AML-193 (cell line): ENCODE measurements around the gene SERPINA1.
"Not testable (repeated sequence)": the region's sequence is repeated elsewhere in the genome, so short reads cannot be mapped to it uniquely, and the experiment has no call there.

ENCODE experiments used
- DNase-seq, 2 experiments: peaks; one replicate each; lab custom pipeline; 2025; lab: John Stamatoyannopoulos, UW

SERPINA1 gene

DNA sequence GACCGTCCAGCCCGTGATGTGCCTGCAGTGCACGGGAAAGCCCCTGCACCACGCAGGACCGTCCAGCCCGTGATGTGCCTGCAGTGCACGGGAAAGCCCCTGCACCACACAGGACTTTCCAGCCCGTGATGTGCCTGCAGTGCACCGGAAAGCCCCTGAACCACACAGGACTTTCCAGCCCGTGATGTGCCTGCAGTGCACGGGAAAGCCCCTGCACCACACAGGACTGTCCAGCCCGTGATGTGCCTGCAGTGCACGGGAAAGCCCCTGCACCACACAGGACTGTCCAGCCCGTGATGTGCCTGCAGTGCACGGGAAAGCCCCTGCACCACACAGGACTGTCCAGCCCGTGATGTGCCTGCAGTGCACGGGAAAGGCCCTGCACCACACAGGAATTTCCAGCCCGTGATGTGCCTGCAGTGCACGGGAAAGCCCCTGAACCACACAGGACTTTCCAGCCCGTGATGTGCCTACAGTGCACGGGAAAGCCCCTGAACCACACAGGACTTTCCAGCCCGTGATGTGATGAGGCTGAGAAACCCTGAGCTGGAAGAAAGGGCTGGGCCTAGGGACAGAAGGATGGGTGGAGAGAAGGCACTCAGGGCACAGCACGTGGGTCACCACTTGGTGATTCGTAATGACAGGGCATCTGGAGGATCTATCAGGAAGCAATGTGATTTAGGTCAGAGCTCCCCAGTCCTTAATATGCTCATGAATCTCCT, 42.2 kb downstream of the SERPINA1 start:
- DNase-seq, result not testable (repeated sequence)

DNA sequence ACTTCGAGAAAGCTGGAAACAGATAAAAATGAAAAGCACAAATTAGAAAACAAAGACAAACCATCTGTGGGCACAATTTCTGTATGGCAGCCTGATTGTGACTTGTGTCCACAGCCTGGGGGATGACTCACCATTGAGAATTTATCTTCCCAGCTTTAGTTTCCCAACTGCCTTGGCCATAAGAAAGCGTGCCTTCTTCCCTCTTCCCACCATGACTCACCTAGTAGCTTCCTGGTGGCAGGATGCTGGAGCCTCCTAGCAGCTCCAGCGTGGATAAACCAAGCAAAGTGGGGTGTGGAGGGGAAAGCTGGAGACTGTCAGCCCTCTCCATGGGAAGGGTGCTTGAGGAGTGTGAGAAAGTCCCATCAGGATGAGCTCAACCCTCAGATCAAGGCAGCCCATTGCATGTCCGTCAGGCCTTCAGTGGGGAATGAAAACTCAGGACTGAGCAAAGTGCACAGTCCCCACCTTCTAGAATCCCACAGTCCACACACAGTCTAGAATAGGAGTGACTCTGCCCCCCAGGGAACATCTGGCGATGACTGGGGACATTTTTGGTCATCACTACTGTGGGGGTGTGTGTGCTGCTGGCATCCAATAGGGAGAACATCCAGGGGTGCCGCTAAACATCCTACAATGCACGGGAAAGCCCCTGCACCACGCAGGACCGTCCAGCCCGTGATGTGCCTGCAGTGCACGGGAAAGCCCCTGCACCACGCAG, 42.9 kb downstream of the SERPINA1 start:
- no peak for DNase-seq

DNA sequence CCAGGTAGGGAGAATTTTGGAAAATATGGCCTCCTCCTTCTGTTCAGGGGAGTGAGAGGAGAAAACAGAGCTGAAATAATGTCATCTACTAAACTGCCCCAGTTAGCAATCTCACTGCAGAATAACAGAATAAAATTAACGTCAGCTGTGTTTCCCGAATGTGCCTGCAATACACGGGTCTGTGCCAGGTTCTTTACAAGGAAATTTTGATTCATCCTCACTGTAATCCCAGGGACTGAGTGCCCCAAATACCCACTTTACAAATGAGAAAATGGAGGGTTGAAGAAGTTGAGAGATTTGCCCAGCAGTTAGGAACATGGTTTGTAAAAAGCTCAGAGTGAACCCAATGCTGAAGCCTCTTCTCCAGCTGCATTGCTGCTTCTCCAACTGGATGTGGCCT, 44.0 kb downstream of the SERPINA1 start:
- DNase-seq, result no peak

DNA sequence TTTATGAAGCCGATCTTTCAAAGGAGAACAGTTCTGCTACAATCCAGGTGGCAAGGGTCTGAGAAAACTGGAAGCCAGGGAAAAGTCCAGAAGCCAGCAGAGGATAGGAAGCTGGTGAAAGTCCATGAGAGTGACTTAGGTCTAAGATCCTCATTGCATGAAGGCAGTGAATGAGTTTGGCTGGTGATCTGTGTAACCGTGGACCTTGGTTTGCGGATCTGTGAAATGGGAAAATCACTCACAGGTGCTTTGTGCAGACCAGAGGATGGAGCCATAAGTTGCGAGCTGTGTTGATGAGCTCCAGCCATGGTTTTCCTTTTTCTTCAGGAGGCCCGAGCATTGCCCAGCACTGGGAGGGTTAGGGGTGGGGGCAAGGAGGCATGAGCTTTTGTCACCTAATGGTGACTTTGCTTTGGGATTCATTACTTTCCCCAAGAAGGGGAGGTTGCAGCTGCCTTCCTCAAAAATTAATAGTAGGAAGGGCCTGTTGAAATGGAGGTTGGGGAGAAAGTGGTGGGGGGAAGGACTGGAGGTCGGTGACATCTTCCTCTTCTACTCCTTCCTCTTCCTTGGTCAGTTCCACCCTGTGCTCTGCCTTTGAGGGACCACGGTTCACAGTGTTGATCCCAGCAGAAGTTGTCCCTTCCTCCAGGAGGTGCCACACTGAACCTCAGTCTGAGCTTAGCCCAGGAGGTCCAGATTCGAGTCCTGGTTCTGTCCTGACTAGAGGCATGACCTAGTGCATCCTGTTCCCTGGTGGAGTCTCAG, 45.0 kb downstream of the SERPINA1 start:
- peak; percentile 12 for DNase-seq

DNA sequence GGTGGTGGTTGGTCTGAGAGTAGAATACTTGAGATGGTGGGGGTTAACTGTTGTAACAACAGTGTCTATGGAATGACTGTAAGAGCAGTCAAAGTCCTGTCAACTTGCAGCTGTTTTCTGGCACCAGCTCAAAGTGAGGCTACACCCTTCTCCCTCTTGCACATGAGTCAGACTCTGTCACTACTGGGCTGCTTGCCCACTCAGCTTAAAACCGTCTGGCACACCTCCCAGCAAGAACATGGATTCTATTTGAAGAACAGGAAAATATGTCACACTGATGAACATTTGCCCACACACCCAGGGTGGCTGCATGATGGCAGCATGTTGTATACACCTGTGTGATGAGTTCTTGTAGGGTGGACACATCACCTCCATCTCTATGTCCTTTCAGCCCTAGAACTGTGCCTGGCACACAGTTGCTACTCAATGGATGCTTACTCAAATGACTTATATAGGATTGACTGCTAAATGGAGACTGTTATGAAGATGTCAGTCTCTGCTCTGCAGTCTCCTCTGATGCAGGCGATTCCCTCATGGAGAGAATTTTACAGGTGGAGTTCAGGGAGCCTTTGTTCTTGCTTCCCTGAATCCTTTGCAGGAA, 46.0 kb downstream of the SERPINA1 start:
- DNase-seq, result peak; percentile 54 to 68

DNA sequence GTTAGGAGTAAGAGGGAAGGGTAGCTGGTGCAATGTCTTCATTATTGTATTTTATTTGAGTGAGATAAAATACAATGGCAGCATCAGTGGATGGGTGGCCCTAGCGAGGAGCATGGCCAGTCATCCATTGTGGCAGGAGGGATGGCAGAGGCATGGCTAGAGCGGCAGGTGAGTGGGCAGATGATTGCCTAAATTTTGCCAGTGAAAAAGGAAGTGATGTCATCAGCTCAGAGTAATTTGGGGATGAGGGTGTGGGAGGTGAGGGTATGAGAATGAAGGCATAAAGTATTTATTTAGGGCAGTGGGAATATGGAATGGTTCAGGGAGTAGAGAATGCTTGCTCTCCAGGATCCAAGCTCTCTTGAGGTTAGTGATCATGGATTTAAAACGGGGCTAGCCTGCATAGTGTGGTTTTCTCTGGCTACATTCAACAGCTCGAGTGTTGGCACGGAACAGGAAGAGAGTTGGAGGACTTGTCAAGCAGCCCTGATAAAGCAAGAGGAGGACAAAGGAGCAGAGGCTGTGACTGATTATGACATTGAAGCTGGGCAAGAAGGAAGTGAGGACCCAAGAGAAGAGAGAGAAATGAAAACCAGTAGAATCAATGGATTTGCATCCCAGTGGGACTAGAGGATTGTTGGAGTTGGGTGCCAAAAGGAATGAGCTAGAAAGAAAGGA, 46.6 kb downstream of the SERPINA1 start:
- peak; percentile 44 to 57 for DNase-seq

DNA sequence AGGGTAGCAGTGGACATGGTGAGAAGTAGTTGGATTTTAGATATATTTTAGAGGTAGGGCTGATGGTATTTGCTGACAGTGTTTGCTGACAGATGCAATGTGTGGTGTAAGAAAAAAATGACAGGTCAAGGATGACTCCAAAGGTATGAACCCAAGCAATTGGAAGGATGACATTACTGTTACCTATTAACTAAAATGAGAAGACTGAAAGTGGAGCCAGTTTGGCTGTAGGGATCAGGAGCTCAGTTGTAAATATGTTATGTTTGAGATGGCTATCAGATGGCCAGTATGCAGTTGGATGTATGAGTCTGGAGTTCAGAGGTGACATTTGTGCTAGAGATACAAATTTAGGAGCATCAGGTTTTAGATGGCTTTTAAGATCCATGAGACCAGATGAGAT, 47.9 kb downstream of the SERPINA1 start:
- no peak for DNase-seq

DNA sequence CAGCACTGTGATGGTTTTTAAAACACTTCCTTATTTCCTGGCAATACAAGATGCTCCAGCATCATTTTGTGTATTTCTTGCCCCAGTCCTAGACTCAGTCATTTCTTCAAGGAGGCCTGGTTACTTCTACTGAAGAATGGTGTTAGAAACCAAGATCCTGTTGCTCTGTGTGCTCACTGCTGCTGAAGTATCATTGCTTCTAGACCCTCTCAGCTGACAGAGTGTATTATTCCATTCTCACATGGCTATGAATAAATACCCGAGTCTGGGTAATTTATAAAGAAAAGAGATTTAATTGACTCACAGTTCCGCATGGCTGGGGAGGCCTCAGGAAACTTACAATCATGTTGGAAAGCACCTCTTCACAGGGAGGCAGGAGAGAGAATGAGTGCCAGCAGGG, 50.4 kb downstream of the SERPINA1 start:
- DNase-seq, result no peak

DNA sequence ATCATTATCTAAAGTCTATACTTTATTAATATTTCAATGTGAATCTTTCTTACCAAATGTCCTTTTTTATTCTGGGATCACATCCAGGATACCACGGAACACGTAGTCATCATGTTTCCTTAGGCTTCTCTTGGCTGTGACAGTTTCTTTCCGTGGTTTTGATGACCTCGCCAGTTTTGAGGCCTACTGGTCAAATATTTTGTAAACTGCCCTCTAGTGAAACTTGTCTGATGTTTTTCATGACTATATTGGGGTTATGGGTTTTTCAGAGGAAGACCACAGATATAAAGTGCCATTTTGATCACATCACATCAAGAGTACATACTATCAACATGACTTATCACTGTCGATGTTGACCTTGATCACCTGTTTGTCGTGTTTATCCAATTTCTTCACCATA, 51.1 kb downstream of the SERPINA1 start:
- DNase-seq, result peak in 1 of 2 experiments; percentile 6

DNA sequence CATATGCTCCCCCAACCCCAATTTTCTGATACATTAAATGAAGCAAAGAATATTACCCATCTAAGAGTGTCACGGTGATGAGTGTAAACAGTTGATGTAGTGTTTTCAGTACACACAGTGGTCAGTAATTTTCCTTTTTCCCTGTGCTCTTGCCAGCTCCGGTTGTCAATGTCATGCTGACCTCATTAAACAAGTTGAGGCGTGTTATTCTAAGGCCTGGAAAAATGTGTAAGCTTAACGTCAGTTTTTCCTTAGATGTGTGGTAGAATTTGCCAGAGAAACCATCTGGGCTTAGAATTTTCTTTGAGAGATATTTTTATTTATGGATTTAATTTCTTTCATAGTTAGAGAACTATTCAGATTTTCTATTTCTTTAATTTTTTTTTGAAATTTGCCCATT, 53.5 kb downstream of the SERPINA1 start:
- DNase-seq, result no peak

DNA sequence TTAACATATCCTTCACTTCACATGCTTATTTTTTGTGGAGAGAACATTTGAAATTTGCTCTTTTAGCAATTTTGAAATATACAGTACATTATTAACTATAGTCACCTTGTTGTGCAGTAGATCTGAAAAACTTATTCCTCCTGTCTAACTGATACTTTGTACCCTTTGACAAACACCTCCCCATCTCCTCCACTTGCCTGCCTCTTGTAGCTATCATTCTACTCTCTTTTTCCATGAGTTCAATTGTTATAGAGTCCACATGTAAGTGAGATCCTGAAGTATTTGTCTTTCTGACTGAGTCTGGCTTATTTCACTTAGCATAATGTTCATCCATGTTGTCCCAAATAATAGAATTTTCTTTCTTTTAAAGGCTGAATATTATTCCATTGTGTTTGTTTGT, 55.8 kb downstream of the SERPINA1 start:
- DNase-seq, result no peak

DNA sequence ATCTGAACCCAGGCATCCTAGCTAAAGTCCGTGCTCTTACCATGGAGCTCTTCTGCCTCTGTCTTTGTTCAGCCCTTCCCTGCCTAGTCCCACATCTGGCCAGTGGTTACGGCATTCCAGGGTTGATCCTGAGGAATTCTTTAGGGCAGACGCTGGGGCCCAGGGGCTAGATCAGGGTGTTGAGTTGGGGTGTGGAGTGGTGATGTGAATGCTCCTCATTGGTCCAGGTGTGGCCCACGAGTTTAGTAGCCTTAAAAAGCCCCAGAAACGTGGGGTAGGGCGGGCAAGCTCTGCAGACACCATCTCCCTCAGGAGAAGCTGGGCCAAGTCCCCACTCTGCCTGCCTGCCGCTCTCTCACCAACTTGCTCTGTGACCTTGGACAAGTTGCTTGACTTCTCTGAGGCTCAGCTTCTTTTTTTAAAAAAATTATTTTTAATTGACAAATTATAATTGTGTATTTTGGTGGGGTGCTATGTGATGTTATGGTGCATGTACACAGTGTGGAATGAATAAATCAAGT, 56.3 kb downstream of the SERPINA1 start:
- DNase-seq, result no peak

DNA sequence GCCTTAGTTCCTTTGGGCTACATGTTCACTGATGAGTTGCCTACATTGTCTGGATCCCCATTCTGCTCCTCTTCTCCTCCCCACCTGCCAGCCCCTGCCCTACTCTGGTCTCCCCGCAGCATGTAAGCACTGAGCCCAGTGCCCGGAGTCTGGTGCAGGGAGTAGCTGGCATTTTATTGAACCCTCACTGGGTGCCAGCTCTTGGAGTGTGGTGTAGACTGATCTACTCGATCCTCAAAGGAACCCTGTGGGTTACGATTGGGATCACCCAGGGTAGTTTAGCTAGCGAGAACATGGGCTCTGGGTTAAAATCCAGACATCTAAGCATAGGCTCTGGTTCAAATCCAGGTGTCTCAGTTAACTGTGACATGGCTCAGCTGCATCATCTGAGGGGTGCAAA, 56.9 kb downstream of the SERPINA1 start:
- no peak for DNase-seq

DNA sequence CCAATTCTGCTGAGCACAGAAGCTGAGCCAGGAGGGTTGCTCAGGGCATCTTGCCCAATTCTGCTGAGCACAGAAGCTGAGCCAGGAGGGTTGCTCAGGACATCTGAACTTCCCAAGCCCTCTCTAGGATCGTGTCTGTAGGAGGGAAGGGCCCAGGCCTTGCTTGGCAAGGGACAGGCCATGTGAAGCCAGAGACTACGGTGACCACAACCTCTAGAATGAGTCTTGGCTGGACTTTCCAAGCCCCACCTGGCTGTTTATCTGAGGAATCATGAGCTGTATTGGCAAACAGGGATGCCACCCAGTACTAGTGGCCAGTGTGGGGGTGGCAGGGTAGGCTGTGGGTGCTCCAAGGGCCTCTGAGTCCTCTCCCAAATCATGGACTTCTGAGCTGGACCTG, 57.5 kb downstream of the SERPINA1 start:
- peak in 1 of 2 experiments; percentile 2 for DNase-seq

DNA sequence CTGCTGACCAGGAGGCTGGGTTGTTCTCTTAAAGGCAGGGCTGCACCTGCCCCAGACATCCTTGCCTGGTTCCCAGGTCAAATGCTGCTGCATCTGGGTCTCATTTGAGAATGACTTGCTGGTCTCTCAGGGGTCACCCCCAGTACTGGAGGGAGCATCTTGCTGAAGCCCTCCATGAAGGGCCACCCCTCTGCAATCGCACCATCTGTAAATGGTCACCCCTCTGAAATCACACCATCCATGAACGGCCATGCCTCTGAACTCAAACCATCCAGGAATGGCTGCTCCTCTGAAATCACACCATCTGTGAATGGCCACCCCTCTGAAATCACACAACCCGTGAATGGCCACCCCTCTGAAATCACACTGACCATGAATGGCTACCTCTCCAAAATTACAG, 58.0 kb downstream of the SERPINA1 start:
- DNase-seq, result no peak

DNA sequence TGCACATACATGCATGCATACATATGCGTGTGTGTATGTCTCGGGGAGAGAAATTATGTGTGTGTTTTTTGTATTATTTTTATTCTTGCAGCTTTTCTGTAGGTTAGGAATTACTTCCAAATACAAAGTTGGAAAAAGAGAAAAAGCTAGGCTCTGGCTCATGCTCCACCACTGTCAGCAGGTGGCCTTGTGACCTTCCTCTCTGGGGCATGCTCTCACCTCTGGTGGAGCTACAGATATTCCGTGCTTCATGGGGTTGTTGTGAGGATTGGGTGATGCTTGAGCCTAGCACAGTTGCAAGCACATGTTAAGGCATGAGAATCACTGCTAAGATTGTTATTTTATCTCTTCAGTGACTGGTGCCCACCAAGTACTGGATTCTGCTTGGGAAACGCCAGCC, 58.5 kb downstream of the SERPINA1 start:
- DNase-seq, result no peak

DNA sequence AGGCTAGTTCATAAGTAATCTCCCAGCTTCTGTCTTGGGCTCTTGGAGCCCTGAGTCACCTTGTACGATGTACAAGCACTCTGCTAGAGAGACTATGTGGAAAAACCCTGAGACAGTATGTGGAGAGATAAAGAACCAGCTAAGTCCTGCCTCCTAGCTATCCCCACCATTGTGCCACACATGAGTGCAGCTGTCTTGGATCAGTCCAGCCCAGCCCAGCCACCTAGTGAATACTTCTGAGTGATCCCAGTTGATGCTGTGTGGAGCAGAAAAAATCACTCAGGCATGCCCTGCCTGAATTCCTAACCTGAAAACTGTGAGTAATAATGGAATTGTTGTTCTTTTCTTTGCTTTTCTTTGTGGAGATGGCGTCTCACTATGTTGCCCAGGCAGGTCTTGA, 60.2 kb downstream of the SERPINA1 start:
- no peak for DNase-seq
